BJ (cell line): ENCODE data around the gene PVR. TPM values are rescaled to one million over a fixed set of nuclear protein-coding genes. Genes with fewer than 3 reads are reported as not detected.
"Not testable (repeated sequence)": the region's sequence is repeated elsewhere in the genome, so short reads cannot be mapped to it uniquely, and the experiment has no call there.

ENCODE experiments used
- CTCF ChIA-PET: fragments of 350-600 bp; formaldehyde crosslinking; extraction: SDS; loops from one replicate; lab custom pipeline; 2021; ENCODE audit warnings: antibody characterized with exemption, inconsistent platforms; lab: Yijun Ruan, JAX
- POLR2A ChIA-PET: fragments of 300-600 bp; sonication (Branson Sonifier 250); formaldehyde crosslinking; extraction: SDS; loops from one replicate; lab custom pipeline; 2021; ENCODE audit warnings: antibody characterized with exemption; lab: Charles Lee
- DNase-seq: peaks from one replicate; pipeline ENCODE4 v3.0.0-alpha.2; 2011; ENCODE audit warnings: low read depth
- H3K27me3 ChIP-seq: 2 replicates; pipeline ENCODE4 v1.6.0; 2011; ENCODE audit warnings: low read length; ENCODE audit not compliant: control insufficient read depth, insufficient read depth
- H3K36me3 ChIP-seq: 2 replicates; pipeline ENCODE4 v1.5.1; 2011; ENCODE audit warnings: low read length; ENCODE audit not compliant: control insufficient read depth, insufficient read depth
- H3K4me3 ChIP-seq: 2 replicates; pipeline ENCODE4 v1.5.1; 2011; ENCODE audit warnings: low read depth, mild to moderate bottlenecking, control low read depth, low read length
- polyA plus RNA-seq: library from polyadenylated mRNA; depleted of rRNA; stranded (reverse); fragments of >200 nt; gene quantifications from 2 replicates; pipeline ENCODE4 v1.2.3, GENCODE V29; 2011
- TF ChIP-seq, protein P1 (sequence below): IDR thresholded peaks from 2 replicates; pipeline ENCODE4 v1.5.1; 2011; ENCODE audit warnings: low read depth, mild to moderate bottlenecking, control low read depth, inconsistent platforms, low read length, moderate library complexity; ENCODE audit not compliant: insufficient read depth

PVR gene
- polyA plus RNA-seq, 1 experiment = 129 TPM

DNA sequence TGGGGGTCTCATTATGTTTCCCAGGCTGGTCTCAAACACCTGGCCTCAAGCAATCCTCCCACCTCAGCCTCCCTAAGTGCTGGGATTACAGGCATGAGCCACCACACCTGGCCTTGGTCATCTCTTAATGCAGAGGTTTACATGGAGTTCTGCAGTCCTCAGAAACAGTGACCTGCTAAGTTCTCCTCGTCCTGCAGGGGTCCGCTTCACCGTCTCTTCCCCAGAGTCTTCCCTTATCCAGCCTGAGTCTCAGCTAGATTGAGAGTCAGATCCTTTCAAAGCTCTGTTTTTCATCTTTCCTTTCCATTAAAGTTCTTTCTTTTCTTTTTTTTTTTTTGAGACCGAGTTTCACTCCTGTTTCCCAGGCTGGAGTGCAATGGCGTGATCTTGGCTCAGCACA lies 33.2 kb upstream of the PVR start:
- TF ChIP-seq, protein P1, sequence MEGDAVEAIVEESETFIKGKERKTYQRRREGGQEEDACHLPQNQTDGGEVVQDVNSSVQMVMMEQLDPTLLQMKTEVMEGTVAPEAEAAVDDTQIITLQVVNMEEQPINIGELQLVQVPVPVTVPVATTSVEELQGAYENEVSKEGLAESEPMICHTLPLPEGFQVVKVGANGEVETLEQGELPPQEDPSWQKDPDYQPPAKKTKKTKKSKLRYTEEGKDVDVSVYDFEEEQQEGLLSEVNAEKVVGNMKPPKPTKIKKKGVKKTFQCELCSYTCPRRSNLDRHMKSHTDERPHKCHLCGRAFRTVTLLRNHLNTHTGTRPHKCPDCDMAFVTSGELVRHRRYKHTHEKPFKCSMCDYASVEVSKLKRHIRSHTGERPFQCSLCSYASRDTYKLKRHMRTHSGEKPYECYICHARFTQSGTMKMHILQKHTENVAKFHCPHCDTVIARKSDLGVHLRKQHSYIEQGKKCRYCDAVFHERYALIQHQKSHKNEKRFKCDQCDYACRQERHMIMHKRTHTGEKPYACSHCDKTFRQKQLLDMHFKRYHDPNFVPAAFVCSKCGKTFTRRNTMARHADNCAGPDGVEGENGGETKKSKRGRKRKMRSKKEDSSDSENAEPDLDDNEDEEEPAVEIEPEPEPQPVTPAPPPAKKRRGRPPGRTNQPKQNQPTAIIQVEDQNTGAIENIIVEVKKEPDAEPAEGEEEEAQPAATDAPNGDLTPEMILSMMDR = peak; percentile 56
- H3K4me3 ChIP-seq, H3K36me3 ChIP-seq, H3K27me3 ChIP-seq, DNase-seq: not testable (repeated sequence)
- ChIA-PET CTCF (interaction anchor here (0.7 to 4.5 kb wide), 12 partner anchors 13 to 52 kb away, joined by 3 to 24 read pairs (median 6); no protein-coding TSS in a partner anchor), POLR2A (interaction anchor here (0.7 kb wide), 1 partner anchor 35 kb away, joined by 5 read pairs; no protein-coding TSS in a partner anchor)

DNA sequence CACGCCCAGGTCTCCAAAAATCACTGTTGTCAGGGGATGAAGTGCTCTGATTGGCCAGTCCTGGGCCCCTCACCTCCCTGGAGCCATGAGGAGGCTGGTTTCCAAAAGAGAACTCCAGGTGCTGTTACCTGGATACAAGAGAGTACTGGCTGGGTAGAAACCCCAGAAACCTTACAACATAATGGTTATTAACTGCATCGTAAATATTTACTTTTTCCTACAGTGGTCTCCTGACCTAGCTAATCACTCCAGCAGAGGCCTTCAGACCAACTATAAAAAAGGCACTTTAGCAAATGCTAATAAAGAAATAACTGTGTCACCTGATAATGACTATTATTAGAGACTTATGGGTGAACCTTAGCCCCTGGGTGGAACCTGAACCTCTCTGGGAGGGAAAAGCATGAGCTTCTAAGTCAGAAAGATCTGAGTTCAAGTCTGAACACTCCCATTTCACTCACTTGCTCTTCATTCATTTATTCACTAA lies 31.9 kb upstream of the PVR start:
- CTCF ChIA-PET = interaction anchor here (2.7 to 4.5 kb wide), 2 partner anchors 37 to 45 kb away, joined by 11 to 24 read pairs; no protein-coding TSS in a partner anchor
- H3K4me3 ChIP-seq = no peak overlapping the region
- no peaks in the 10 kb centered on the region for H3K27me3 ChIP-seq
- POLR2A ChIA-PET = no interaction called here
- TF ChIP-seq, protein P1 = no peak
- no peak for DNase-seq
- no peaks in the 10 kb centered on the region for H3K36me3 ChIP-seq

DNA sequence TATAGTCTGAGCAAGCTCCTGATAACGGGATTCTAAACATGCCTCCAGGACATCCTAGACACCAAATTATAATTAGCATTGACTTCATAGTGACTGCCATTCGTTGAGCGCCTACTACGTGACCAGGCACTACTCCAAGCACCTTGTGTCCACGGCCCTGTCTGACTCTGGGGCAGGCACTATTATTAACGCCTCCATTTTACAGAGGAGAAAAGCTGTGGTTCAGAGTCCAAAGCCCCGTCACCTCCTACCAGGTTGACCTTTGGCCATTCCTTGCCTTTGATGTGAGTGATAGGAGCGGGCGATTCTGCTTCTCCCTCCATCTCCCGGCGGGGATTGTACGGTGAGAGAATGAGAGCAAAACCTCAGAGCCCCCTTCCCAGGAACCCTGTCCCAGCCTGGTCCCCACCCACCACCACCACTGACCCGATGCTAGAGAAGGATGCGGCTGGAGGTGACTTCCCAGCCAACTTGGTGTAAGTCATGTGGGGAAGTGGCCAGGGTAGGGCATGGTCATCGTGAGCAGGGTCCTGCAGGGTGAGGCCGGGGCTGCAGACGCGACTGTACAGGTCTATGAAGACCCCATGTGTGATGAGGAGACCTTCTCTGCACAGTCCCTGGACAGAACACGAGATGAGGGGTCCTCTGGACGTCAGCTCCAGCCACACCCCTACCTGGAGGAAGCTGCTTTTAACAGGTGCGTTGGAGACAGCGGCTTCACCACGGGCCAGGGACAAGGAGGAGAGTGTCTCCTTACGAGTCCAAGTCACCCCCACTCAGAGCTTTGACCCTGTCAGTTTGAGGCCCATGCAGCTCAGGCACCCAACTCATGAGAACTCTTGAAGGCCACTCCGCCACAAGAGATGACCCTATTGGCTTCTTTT lies 30.2 kb upstream of the PVR start, which contains the start of gene IGSF23:
TSS of gene IGSF23 (plus strand) at position 269 of the 884 bp plus-strand sequence. CDS start at position 352, 83 bp downstream.
- ChIA-PET POLR2A (no interaction called here), CTCF (interaction anchor here (0.8 to 1.9 kb wide), 4 partner anchors 9 to 290 kb away, joined by 3 to 5 read pairs (median 4); no protein-coding TSS in a partner anchor)
- H3K36me3 ChIP-seq = no peaks in the 10 kb centered on the region
- H3K4me3 ChIP-seq = no peak within 1 kb of the TSS
- TF ChIP-seq, protein P1 = no peak
- DNase-seq = no peak
- H3K27me3 ChIP-seq = no peaks in the 10 kb centered on the region

DNA sequence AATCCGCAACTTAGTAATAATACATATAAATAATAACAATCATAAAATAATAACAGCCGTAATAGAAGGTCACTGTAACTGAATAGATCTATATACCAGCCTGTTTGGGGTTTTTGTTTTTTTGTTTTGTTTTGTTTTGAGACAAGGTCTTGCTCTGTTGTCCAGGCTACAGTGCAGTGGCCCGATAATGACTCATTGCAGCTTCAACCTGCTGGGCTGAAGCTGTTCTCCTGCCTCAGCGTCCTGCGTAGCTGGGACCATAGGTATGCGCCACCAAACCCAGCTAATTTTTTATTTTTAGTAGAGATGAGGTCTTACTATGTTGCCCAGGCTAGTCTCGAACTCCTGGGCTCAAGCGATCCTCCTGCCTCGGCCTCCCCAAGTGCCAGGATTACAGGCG lies 29.4 kb upstream of the PVR start:
- TF ChIP-seq, protein P1 = no peak

DNA sequence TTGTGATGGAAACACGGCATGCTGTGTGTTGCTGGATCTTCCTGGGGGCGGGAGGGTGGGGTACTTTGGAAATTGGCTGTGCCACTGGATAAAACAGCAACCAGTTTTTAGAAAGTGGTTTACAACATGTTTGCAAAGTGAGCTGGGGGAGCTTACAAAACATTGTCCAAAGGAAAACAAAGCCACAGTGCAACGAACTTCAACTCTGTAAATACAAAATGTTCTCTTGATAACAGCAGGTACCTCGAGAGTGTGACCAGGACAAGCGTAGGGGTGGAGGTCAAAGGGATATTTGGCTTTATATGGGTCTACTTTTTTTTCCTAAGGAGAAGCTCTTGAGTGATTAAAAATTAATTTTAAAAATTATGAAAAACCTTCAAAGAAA lies 27.9 kb upstream of the PVR start:
- Histone ChIP-seq H3K36me3 (no peaks in the 10 kb centered on the region), H3K27me3 (no peaks in the 10 kb centered on the region), H3K4me3 (no peak overlapping the region)
- ChIA-PET POLR2A (no interaction called here), CTCF (interaction anchor here (0.6 to 1.0 kb wide), 2 partner anchors 28 to 918 kb away, joined by 3 read pairs; no protein-coding TSS in a partner anchor)
- DNase-seq = no peak
- TF ChIP-seq, protein P1 = no peak

More for the DNA sequence above, 29.4 kb upstream of the PVR start:
- Histone ChIP-seq H3K36me3 (no peaks in the 10 kb centered on the region), H3K4me3 (no peak overlapping the region), H3K27me3 (no peaks in the 10 kb centered on the region)
- ChIA-PET CTCF (interaction anchor here (0.8 to 1.4 kb wide), 3 partner anchors 8 to 44 kb away, joined by 3 to 5 read pairs (median 4); no protein-coding TSS in a partner anchor), POLR2A (no interaction called here)
- no peak for DNase-seq
